MM.1S (cell line): ENCODE results near the gene MVB12B.

Experiments
- DNase-seq: peaks from one replicate; pipeline ENCODE4 v3.0.0-alpha.2; 2015
- H2AFZ ChIP-seq: fragments of 300-600 bp; sonication (generic); 2 replicates; pipeline ENCODE4 v1.6.0; 2016; ENCODE audit warnings: antibody characterized with exemption, low read length
- H3F3A ChIP-seq: fragments of 300-600 bp; sonication (generic); 2 replicates; pipeline ENCODE4 v1.6.1; 2016; ENCODE audit warnings: mild to moderate bottlenecking, antibody characterized with exemption, low read length, moderate library complexity, mixed read lengths; ENCODE audit not compliant: insufficient read depth
- H3K27ac ChIP-seq: fragments of 300-600 bp; sonication (generic); 2 replicates; pipeline ENCODE4 v1.5.1; 2016; ENCODE audit warnings: mild to moderate bottlenecking, low read length
- H3K27me3 ChIP-seq: fragments of 300-600 bp; sonication (generic); replicated peaks from 2 replicates; pipeline ENCODE4 v1.6.0; 2016; ENCODE audit warnings: low read length; ENCODE audit not compliant: insufficient read depth
- H3K36me3 ChIP-seq: fragments of 300-600 bp; sonication (generic); replicated peaks from 2 replicates; pipeline ENCODE4 v1.6.1; 2016; ENCODE audit warnings: mild to moderate bottlenecking, low read length, mixed read lengths; ENCODE audit not compliant: insufficient read depth
- H3K4me1 ChIP-seq: fragments of 300-600 bp; sonication (generic); 2 replicates; pipeline ENCODE4 v1.6.1; 2016; ENCODE audit warnings: low read length, mixed read lengths
- H3K4me2 ChIP-seq: fragments of 300-600 bp; sonication (generic); 2 replicates; pipeline ENCODE4 v1.6.0; 2016; ENCODE audit warnings: low read depth, low read length
- H3K4me3 ChIP-seq: fragments of 300-600 bp; sonication (generic); 2 replicates; pipeline ENCODE4 v1.5.1; 2016; ENCODE audit warnings: low read length, mixed read lengths
- H3K79me2 ChIP-seq: fragments of 300-600 bp; sonication (generic); 2 replicates; pipeline ENCODE4 v1.6.1; 2016; ENCODE audit warnings: mixed run types, low read length, mixed read lengths
- H3K9ac ChIP-seq: fragments of 300-600 bp; sonication (generic); 2 replicates; pipeline ENCODE4 v1.6.1; 2016; ENCODE audit warnings: low read length, mixed read lengths
- H3K9me2 ChIP-seq: fragments of 300-600 bp; sonication (generic); replicated peaks from 2 replicates; pipeline ENCODE4 v1.6.1; 2016; ENCODE audit warnings: mild to moderate bottlenecking, low read length, mixed read lengths; ENCODE audit not compliant: insufficient read depth
- H3K9me3 ChIP-seq: fragments of 300-600 bp; sonication (generic); replicated peaks from 2 replicates; pipeline ENCODE4 v1.6.1; 2016; ENCODE audit warnings: mild to moderate bottlenecking, low read length, mixed read lengths; ENCODE audit not compliant: insufficient read depth
- H4K20me1 ChIP-seq: fragments of 300-600 bp; sonication (generic); 2 replicates; pipeline ENCODE4 v1.6.1; 2016; ENCODE audit warnings: mild to moderate bottlenecking, low read length, moderate library complexity, mixed read lengths; ENCODE audit not compliant: insufficient read depth
- EZH2 ChIP-seq: fragments of 300-600 bp; sonication (generic); optimal IDR thresholded peaks from 2 replicates; pipeline ENCODE3; 2017; ENCODE audit warnings: low read depth, mild to moderate bottlenecking, antibody characterized with exemption, low read length, mixed read lengths
- EZH2phosphoT487 ChIP-seq: fragments of 300-600 bp; sonication (generic); IDR thresholded peaks from 2 replicates; pipeline ENCODE4 v1.6.1; 2018; ENCODE audit warnings: antibody characterized with exemption, low read length
- TF ChIP-seq, protein P1 (sequence below): fragments of 300-600 bp; sonication (generic); IDR thresholded peaks from 2 replicates; pipeline ENCODE4 v1.5.1; 2016; ENCODE audit warnings: antibody characterized with exemption, low read length, mixed read lengths

The MVB12B gene

DNA sequence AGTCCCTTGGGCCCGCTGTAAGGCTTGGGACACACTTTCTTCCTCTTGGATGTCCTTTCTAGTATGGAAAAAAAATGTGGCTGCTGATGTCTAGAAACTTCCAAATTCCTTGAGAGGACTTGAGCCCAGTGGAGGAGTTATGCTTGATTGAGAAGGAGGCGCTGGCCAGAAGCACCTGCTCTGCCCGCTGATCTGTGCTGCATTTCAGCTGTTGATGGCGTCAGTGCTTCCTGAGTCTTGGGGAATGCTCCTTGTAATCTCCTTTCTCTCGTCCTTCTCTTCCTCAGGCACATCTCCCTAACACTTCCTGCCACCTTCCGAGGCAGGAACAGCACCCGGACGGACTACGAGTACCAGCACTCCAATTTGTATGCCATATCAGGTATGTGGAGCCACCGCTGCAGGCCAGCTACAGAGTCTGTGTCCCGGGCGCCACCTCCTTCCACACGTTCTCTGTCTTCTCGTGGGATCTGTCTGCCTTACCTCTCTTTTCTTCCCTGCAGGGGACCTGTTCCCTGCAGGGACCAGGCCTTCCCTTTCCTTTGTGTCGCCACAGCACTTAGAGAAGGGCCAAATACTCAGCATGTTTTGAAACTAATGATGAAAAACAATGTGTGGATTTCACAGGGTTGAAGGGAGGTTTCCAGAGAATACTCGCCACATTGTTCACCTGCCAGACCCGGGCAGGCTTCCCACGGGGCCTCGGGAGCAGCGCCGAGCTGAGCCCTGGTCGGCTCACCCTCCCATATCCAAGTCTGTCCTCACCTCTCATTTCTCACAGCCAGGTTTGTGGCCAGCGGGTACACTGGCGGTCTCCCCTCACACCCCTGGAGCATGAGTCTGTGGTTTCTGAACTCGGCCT, 95.2 kb downstream of the MVB12B start:
- no peak overlapping the region for H2AFZ ChIP-seq
- no peaks in the 10 kb centered on the region for H3K79me2 ChIP-seq
- H3K4me2 ChIP-seq, result no peak overlapping the region
- no peaks in the 10 kb centered on the region for H4K20me1 ChIP-seq
- TF ChIP-seq EZH2phosphoT487 (no peak), EZH2 (no peak)
- TF ChIP-seq, protein P1, sequence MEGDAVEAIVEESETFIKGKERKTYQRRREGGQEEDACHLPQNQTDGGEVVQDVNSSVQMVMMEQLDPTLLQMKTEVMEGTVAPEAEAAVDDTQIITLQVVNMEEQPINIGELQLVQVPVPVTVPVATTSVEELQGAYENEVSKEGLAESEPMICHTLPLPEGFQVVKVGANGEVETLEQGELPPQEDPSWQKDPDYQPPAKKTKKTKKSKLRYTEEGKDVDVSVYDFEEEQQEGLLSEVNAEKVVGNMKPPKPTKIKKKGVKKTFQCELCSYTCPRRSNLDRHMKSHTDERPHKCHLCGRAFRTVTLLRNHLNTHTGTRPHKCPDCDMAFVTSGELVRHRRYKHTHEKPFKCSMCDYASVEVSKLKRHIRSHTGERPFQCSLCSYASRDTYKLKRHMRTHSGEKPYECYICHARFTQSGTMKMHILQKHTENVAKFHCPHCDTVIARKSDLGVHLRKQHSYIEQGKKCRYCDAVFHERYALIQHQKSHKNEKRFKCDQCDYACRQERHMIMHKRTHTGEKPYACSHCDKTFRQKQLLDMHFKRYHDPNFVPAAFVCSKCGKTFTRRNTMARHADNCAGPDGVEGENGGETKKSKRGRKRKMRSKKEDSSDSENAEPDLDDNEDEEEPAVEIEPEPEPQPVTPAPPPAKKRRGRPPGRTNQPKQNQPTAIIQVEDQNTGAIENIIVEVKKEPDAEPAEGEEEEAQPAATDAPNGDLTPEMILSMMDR, result no peak
- H3K27ac ChIP-seq, result no peak overlapping the region
- H3K27me3 ChIP-seq, result no peaks in the 10 kb centered on the region
- no peaks in the 10 kb centered on the region for H3K9me3 ChIP-seq
- no peaks in the 10 kb centered on the region for H3K9me2 ChIP-seq
- no peak overlapping the region for H3K4me3 ChIP-seq
- no peaks in the 10 kb centered on the region for H3K36me3 ChIP-seq
- no peak overlapping the region for H3K9ac ChIP-seq
- no peaks in the 10 kb centered on the region for H3K4me1 ChIP-seq
- no peaks in the 10 kb centered on the region for H3F3A ChIP-seq
- no peak for DNase-seq

DNA sequence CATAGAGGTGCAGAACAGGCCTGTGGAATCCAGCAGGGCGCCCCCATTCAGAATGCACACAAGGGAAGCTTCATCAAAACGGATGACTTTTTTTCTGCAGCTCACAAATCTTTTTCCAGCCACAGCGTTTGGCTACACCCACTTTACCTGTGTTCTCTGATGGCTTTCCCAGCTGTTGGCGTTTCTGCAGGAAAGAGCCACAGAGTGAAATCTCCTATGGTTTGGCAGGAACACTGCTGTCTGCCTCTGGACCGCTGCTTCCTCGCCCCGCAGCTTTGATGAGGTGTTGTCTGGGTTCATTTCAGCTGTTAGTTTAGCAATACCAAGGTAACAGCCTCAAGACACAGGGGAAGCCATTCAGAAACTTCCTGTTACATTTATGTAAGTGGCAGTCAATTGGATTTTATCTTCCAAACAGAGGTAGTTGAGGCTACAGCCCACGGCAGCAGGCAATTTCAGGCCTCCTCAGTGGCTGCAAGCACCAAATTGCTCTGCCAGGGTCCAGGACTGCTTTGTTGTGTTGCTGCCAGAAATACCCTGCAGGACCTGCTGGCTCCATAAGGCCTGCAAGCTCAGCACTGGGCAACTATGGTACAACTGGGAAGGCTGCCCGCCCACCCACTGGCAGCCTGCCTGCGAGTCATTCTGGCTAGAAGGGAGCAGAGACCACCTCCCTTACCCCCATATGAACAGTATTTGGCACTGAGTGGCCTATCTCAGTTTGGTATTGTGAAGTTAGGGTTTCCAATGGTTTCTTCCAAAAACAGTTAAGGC, 96.7 kb downstream of the MVB12B start:
- no peak for DNase-seq
- H3K4me3 ChIP-seq, result no peak overlapping the region
- H4K20me1 ChIP-seq, result no peaks in the 10 kb centered on the region
- H2AFZ ChIP-seq, result no peak overlapping the region
- H3K4me1 ChIP-seq, result no peaks in the 10 kb centered on the region
- TF ChIP-seq, protein P1, result no peak
- TF ChIP-seq EZH2phosphoT487 (no peak), EZH2 (no peak)
- H3K4me2 ChIP-seq, result no peak overlapping the region
- H3K9ac ChIP-seq, result no peak overlapping the region
- no peaks in the 10 kb centered on the region for H3K9me3 ChIP-seq
- H3K9me2 ChIP-seq, result no peaks in the 10 kb centered on the region
- H3K36me3 ChIP-seq, result no peaks in the 10 kb centered on the region
- no peak overlapping the region for H3K27ac ChIP-seq
- H3F3A ChIP-seq, result no peaks in the 10 kb centered on the region
- no peaks in the 10 kb centered on the region for H3K79me2 ChIP-seq
- H3K27me3 ChIP-seq, result no peaks in the 10 kb centered on the region

DNA sequence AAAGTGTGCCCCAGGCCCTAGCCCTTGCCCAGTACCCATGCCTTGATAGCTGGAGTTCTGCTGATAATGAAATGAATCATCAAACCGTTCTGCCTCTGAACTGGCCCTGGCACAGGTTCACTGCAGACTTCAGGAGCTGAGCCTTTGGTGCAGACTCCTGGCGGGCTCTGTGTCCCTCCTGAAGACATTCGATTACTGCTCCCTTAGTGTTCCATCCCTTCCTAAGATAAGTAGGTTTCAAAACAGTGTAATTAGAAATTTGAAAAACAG, 97.2 kb downstream of the MVB12B start:
- Histone ChIP-seq H3K9me3 (no peaks in the 10 kb centered on the region), H3K27ac (no peak overlapping the region), H3K9ac (no peak overlapping the region), H3K9me2 (no peaks in the 10 kb centered on the region), H3K4me3 (no peak overlapping the region), H3K36me3 (no peaks in the 10 kb centered on the region), H3K27me3 (no peaks in the 10 kb centered on the region), H4K20me1 (no peaks in the 10 kb centered on the region), H3K4me2 (no peak overlapping the region), H3K79me2 (no peaks in the 10 kb centered on the region), H3K4me1 (no peaks in the 10 kb centered on the region), H3F3A (no peaks in the 10 kb centered on the region), H2AFZ (no peak overlapping the region)
- TF ChIP-seq, protein P1, result no peak
- TF ChIP-seq EZH2, result no peak
- no peak for TF ChIP-seq EZH2phosphoT487
- no peak for DNase-seq
